B cell (primary cell): ENCODE measurements around the gene ANKRD44.

Experiments used
- EZH2 ChIP-seq: IDR thresholded peaks from 2 replicates; pipeline ENCODE4 v1.6.1; 2012; ENCODE audit warnings: borderline replicate concordance, low read depth, mild to moderate bottlenecking, moderate library complexity, low read length; ENCODE audit not compliant: insufficient read depth, poor library complexity, severe bottlenecking
- TF ChIP-seq, protein P1 (sequence below): fragments of 200-600 bp; IDR thresholded peaks from one replicate; pipeline ENCODE4 v1.8.0; 2022; ENCODE audit warnings: antibody characterized with exemption, mild to moderate bottlenecking

DNA sequence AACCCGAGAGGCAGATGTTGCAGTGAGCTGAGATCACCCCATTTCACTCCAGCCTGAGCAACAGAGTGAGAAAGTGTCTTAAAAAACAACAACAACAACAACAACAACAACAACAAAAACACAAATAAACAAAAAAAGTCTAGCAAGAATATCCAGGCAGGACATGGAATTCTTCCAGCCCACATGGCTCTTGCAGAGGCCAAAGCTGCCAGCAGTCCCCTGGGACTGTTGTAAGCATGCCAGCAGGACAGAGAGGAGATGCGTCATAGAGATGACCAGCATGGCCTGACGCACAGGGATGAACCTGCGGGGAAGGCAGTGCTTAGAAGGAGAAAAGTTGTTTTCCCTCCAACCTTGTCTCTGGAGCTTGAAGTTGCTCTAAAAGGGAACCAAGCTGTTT, 201.8 kb downstream of the ANKRD44 start:
- TF ChIP-seq, protein P1, sequence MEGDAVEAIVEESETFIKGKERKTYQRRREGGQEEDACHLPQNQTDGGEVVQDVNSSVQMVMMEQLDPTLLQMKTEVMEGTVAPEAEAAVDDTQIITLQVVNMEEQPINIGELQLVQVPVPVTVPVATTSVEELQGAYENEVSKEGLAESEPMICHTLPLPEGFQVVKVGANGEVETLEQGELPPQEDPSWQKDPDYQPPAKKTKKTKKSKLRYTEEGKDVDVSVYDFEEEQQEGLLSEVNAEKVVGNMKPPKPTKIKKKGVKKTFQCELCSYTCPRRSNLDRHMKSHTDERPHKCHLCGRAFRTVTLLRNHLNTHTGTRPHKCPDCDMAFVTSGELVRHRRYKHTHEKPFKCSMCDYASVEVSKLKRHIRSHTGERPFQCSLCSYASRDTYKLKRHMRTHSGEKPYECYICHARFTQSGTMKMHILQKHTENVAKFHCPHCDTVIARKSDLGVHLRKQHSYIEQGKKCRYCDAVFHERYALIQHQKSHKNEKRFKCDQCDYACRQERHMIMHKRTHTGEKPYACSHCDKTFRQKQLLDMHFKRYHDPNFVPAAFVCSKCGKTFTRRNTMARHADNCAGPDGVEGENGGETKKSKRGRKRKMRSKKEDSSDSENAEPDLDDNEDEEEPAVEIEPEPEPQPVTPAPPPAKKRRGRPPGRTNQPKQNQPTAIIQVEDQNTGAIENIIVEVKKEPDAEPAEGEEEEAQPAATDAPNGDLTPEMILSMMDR: no peak
- TF ChIP-seq EZH2: no peak
